ENCODE results near the gene PRDM16.

Gene PRDM16

GRCh38 chr1:3417082-3417739 is 348.2 kb downstream of the PRDM16 start:
- in situ Hi-C loops (cut with HindIII; ENCODE audit: low pct_ligation_motif_present, low pct_unique_long_range_greater_than_20kb, low sequenced_read_pairs): no loop called here
- no peak for DNase-seq

DNA sequence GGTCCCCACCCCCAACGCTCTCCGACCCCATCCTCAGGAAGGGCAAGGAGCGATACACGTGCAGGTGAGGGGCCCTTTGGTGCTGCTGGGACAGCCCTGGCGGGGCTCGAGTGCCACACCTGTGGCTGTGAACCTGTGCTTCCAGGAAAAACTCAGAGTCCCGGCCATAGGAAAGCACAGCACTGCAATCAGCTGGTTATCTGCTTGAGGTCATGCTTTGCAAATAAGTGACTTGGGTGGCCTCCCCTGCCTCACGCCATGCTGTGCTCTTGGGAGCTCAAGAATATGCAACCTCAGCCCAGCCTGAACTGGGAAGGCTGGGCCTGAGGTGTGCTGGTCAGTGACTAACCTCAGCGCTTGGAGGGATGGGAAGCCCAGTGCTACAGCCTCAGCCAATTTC is 348.9 kb downstream of the PRDM16 start:
- in situ Hi-C loops (cut with HindIII; ENCODE audit: low pct_ligation_motif_present, low pct_unique_long_range_greater_than_20kb, low sequenced_read_pairs): no loop called here
- no peak for DNase-seq

- DNase-seq: no peak
- in situ Hi-C loops (cut with HindIII; ENCODE audit: low pct_ligation_motif_present, low pct_unique_long_range_greater_than_20kb, low sequenced_read_pairs): no loop called here
Measured at GRCh38 chr1:3418600-3418999, 349.6 kb downstream of the PRDM16 start.

DNA sequence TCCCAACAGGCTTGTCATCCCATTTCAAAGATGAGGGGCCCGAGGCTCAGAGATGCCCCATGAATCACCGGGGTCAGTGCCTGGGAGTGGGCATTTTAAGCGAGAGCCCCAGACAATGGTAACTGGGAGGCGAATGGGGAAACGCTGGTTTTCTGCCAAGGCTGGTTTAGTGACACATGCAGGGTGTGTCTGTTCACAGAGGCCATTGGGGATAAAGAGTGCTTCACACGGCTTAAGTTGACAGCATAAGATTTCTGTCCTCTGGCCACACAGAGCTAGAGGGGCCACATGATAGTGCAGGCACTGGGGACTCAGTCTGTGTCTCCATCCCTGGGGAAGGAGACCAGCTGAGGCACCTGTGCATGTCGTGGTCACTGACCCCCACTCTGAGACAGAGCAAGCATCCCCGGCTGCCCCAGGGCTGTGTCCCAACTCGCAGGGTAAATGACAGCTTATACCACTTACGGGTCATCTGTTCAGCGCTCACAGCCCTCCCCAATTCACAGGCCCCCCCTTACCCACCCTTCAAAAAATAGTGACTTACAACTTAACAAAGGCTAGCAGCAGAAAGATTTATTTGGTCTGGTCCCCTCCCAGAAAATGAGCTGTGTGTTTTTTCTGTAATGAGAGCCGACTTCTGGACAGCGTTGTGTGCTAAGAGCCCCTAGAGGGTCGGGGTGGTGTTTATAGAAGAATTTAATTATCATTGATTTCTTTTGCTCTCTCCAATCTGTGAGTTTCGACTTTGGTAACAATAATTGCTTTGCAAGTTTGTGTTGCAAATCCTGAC is 350.6 kb downstream of the PRDM16 start:
- no peak for DNase-seq
- in situ Hi-C loops (cut with HindIII; ENCODE audit: low pct_ligation_motif_present, low pct_unique_long_range_greater_than_20kb, low sequenced_read_pairs): no loop called here

DNA sequence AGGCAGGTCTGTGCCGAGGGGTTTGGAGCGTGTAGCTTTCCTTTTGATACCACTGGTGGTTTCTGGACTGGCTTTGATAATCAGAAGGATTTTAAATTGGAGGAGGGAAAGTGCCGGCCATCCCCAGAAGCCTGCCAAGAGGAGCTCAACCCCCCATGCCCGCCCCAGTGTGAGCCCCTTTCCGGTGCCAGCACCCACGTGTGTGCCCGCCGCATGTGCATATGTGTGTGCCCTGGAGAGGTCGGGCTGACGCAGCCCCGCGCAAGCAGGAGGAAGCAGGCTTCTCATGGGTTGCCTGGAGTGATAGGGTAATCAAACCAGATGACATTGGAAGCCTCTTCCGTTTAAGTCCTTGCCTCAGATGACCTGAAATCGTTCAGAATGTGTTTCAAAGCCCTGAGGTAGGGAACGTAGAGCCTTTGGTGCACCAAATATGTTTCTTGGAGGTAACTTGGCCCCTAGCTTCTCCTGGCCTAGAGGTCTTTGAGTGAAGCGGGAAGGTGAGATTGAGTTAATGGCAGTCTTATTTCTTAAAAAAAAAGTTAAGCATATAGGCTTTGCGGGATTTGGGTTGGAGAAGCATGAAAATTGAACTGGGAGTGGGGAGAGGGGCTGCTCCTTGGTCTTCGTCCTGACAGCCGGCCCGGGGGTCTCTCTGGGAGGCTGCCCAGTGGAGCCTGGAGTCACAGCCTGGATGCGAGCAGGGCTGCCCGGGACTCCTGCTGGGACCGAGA is 351.4 kb downstream of the PRDM16 start:
- no peak for DNase-seq
- in situ Hi-C loops (cut with HindIII; ENCODE audit: low pct_ligation_motif_present, low pct_unique_long_range_greater_than_20kb, low sequenced_read_pairs): no loop called here

DNA sequence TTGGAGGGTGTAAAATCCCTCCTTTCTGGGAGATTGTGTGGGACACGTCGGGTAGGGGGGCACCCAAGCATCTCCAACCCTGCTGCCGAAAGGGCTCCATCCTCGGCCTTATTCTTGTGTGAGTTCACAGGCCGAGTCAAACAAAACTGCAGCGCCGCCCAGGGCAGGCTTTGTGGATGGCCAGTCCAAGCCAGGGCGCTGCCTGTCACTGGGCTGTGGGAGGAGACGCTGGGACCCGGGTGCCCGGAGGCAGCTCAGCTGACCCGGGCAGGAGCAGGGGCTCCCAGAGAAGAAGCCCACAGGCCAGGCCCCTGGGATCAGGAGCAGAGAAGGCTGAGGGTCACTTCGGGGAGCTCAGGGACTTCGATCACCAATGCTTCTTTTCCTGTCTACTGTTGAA is 353.6 kb downstream of the PRDM16 start:
- in situ Hi-C loops (cut with HindIII; ENCODE audit: low pct_ligation_motif_present, low pct_unique_long_range_greater_than_20kb, low sequenced_read_pairs): no loop called here
- DNase-seq: no peak

GRCh38 chr1:3423245-3423829 is 354.3 kb downstream of the PRDM16 start:
- in situ Hi-C loops (cut with HindIII; ENCODE audit: low pct_ligation_motif_present, low pct_unique_long_range_greater_than_20kb, low sequenced_read_pairs): no loop called here
- DNase-seq: no peak

GRCh38 chr1:3423896-3424611 is 355.1 kb downstream of the PRDM16 start:
- in situ Hi-C loops (cut with HindIII; ENCODE audit: low pct_ligation_motif_present, low pct_unique_long_range_greater_than_20kb, low sequenced_read_pairs): no loop called here

DNA sequence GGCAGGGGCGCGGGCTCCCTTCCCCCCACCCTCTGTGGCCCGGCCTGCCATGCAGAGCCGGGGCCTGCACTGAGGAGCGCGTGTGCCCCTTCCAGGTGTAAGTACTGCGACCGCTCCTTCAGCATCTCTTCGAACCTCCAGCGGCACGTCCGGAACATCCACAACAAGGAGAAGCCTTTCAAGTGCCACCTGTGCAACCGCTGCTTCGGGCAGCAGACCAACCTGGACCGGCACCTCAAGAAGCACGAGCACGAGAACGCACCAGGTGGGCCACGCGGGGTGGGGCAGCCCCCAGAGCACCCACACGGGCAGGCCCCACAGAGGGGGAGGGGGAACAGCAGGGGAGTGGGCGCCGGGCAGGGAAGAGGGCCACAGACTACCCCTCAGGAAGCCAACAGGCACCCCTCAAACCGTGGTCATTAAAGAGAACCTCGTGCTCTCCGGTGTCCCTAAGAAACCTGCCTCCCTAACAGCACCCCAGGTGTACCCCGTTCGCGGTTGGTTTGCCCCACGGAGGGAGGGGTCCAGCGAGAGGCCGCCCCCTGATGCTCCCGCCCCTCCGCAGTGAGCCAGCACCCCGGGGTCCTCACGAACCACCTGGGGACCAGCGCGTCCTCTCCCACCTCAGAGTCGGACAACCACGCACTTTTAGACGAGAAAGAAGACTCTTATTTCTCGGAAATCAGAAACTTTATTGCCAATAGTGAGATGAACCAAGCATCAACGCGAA is 356.6 kb downstream of the PRDM16 start:
- DNase-seq: no peak
- in situ Hi-C loops (cut with HindIII; ENCODE audit: low pct_ligation_motif_present, low pct_unique_long_range_greater_than_20kb, low sequenced_read_pairs): no loop called here

More at GRCh38 chr1:3423896-3424611, 355.1 kb downstream of the PRDM16 start:
- no peak for DNase-seq

- no peak for DNase-seq
- in situ Hi-C loops (cut with HindIII; ENCODE audit: low pct_ligation_motif_present, low pct_unique_long_range_greater_than_20kb, low sequenced_read_pairs): no loop called here
Measured at GRCh38 chr1:3426956-3427535, 358.0 kb downstream of the PRDM16 start.

GRCh38 chr1:3427711-3428704 is 359.0 kb downstream of the PRDM16 start:
- in situ Hi-C loops (cut with HindIII; ENCODE audit: low pct_ligation_motif_present, low pct_unique_long_range_greater_than_20kb, low sequenced_read_pairs): no loop called here
- no peak for DNase-seq

DNA sequence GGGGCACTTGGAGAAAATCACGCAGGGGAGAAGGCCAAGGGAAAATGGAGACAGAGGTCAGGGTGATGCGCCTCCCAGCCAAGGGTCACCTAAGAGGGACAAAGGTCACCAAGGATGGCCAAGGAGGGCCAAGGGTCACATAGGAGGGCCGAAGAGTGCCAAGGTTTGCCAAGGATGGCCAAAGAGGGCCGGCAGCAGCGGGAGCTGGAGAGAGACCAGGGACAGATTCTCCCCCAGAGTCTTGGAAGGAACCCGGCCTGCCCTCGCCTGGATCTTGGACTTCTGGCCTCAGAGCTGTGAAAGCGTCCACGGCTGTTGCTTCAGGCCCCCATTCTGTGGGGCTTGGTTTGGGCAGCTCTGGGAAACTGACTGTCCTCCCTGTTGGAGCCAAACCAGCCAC is 359.9 kb downstream of the PRDM16 start:
- no peak for DNase-seq
- in situ Hi-C loops (cut with HindIII; ENCODE audit: low pct_ligation_motif_present, low pct_unique_long_range_greater_than_20kb, low sequenced_read_pairs): no loop called here

DNA sequence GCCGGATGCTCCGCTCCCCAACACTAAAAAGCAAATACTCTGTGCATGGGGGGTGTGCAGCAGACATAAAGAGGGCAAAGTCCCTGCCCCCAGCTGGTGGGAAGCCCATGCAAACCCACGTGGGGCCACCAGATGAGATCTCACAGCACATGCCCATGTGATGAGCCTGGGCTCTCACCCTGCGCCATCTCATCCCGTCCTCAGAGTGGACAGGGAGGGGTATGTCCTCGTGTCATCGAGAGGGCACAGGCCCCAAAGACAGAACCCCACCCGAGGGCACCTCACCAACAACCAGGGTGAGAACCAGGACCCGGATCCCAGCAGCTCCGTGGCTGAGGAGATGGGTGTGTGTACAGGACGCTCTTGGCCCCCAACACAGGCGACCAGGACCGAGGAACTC is 360.3 kb downstream of the PRDM16 start:
- in situ Hi-C loops (cut with HindIII; ENCODE audit: low pct_ligation_motif_present, low pct_unique_long_range_greater_than_20kb, low sequenced_read_pairs): no loop called here
- DNase-seq: no peak

GRCh38 chr1:3429766-3430165 is 360.8 kb downstream of the PRDM16 start:
- no peak for DNase-seq
- in situ Hi-C loops (cut with HindIII; ENCODE audit: low pct_ligation_motif_present, low pct_unique_long_range_greater_than_20kb, low sequenced_read_pairs): no loop called here

- DNase-seq: no peak
- in situ Hi-C loops (cut with HindIII; ENCODE audit: low pct_ligation_motif_present, low pct_unique_long_range_greater_than_20kb, low sequenced_read_pairs): no loop called here
Measured at GRCh38 chr1:3430406-3430805, 361.4 kb downstream of the PRDM16 start.

GRCh38 chr1:3430820-3431219 is 361.8 kb downstream of the PRDM16 start:
- in situ Hi-C loops (cut with HindIII; ENCODE audit: low pct_ligation_motif_present, low pct_unique_long_range_greater_than_20kb, low sequenced_read_pairs): no loop called here
- no peak for DNase-seq

- in situ Hi-C loops (cut with HindIII; ENCODE audit: low pct_ligation_motif_present, low pct_unique_long_range_greater_than_20kb, low sequenced_read_pairs): no loop called here
- no peak for DNase-seq
Measured at GRCh38 chr1:3431266-3431665, 362.3 kb downstream of the PRDM16 start.

All from ACHN (cell line).